NCI-H1417 (cell line): ENCODE data around the gene CCDC169.
"Not testable (repeated sequence)": the region's sequence is repeated elsewhere in the genome, so short reads cannot be mapped to it uniquely, and the experiment has no call there.

Experiments used
- DNase-seq, 3 experiments: peaks; one replicate each; lab custom pipeline; 2025; lab: John Stamatoyannopoulos, UW

The CCDC169 gene

DNA sequence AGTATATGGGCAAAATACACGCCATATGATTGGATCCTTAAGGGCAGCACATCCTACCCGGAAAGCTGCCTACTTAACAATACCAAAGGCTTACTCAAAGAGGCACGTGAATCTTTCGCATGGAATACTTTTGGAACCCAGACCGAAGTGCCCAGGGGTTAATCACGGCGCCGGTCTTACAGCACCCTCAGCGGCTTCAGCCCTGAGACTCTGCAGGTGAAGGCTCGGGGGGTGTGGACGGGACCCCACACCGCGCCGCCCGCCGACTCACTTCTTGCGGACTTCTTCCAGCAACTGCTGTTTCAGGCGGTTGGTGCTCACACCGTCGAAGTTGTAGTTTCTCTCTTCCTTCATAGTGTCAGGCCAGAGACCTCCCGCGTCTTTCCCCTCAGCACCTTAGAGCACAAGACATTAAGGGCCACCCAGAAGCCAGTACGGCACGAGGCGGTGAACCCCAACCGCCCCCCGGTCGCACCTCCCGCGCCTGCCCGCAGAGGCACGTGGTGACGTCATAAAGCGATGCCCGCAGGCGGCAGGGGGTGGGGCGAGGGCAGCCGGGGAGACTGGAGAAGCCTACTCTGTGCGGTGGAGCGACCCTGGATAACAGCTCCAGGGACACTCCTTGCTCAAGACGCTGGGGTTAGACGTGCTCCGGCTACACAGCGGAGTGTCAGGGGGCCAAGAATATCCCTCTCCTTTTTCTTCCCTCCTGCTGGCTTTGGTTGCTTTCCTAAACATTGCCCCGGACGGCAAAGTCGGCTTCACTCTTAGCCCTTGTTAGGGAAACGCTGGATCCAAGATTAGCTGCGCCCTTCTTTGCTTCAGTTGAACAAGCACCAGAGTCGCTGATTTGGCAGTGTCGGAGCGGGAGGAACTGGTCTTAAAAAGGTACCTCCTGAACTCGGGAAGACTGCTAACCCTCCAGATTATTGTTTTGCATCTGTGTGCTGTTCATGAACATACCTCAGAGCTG is at the start of gene CCDC169:
Gene CCDC169 (minus strand): TSS at position 449 of the 973 bp plus-strand sequence. CDS start 95 bp downstream, at position 354.
- DNase-seq, result peak; percentile 43 to 77 (median 62)

DNA sequence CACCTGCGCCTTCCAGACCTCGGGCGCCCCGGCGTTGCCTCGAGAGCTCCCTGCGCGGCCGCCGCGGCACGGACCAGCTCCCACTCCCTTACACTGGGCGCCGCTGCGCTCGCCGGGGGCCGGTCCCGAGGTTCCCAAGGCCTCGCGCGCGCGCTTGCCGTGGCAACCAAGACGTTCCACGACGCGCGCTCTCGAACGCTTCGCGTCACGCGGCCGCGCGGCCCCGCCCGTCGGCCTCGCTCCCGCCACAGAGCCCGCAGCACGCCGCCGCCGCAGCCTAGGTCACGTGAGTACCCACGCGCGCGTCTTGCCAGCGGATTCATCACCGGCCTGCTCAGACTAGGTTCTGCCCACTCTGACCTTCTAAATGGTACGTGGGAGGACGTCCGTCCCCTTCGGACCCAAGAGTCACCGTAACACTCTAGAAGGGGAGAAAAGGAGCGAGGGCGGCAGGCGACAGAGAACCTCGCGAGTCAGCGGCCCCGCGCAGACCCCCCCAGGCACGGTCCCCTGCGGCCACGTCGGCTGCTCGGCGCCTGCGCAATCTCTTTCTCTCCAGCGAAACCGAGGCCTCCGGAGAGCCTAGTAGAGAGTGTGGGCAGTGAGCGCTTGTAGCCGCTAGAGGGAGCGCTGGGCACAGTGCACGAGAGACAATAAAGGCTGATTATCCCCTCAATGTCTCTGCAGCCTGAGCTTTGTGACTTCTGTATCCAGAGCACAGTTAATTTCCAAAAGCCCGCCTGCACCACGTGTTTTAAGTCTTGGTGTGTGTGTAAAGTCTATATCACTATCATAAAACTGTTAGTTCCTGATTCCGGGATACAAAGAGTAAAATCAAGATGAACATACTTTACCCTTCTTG is 48.8 kb upstream of the CCDC169 start, which contains the start of gene SPART:
Gene SPART (minus strand): TSS at position 173 of the 862 bp plus-strand sequence. CDS start 10,564 bp downstream, outside the sequence.
- peak; percentile 80 to 94 (median 92) for DNase-seq

DNA sequence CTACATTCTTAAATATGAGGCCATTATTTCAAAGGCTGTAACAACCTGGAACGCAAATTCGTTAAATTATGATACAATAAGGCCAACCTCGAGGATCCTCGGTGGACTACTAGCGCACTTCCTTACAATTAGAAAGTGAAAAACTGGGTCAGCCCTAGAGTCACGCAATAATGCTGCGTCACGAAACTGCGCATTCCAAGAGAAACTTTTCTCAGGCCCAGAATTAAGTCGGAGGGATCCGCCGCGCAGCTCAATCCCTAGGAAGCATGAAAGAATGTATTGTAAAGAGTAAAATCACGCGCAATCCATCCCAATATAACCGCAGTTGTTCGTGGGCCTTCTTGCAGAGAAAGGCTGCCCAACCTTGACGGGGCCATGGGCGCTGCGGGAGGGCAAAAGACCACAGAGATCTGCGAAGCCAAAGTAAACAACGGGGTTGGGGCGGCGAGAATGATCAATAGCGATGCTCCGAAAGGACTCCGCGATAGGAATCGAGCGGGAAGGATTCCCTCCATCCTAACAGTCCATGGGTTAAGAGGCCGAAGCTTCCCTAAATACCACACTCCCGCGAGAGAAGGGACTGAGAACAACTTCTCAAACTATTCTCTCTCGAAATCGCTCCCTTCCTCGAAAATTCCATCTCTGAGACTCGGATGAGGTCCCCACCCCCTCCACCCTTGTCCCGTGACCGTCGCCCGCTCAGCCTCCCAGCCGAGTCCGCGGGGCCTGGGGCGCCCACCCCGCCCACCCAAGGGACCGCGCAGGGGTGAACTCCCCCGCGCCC is 48.0 kb upstream of the CCDC169 start:
- no peak for DNase-seq

DNA sequence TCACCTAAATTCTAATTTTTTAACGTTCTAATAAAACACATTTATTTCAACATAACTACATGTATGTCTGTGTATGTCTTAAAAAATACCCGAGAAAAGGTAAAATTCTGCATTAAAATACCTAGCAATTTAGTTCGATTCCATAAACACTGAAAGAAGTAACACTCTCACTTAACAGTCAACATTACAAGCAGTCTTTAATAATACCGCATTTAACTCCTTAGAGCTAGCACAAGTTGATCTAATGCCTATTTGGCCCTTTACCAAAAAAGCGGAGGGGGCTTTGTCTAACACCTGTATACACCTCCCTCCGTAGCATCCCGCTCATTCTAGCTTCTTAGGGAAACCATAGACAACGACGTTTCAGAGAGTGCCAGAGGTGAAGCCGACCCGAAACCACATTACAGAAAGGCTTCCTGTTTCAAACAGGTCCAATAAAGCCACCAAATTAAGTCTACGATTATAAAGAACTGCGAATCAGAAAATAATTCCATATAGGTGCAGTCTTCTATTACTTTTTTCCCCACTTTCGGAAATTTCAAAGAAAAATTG is 47.3 kb upstream of the CCDC169 start:
- DNase-seq, result no peak

DNA sequence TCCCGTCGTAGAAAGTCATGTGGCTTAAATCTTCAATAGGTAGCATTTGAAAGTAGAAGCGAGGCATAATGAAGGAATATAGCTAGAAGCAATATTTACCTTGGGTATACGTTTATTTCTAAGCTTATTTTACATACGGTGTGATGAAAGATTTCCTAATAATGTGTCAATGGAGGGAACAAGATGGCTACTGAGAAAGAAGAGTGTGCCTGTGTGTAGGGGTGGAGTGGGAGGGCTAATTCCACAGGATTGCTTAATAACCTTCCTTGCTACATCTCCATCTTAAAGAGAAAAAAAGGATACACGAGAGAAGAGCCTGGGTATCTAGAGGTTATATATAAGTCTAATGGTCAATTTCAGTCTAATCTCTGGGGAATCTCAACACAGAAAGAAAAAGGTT is 46.6 kb upstream of the CCDC169 start:
- no peak for DNase-seq

DNA sequence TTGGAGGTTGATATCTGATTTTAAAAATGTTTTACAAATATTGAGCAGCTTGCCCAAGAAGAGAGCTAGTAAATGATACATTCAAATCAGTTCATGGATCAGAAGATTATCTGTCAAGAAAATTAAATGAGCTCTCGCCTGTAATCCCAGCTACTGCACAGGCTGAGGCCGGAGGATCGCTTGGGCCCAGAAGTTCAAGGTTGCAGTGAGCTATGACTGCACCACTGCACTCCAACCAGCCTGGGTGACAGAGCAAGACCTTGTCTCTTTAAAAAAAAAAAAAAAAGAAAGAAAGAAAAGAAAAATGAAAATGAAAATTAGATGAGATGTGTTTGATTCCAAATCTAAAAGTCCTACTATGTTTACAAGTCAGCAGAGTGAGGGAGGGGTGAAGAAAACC is 46.2 kb upstream of the CCDC169 start:
- no peak for DNase-seq

DNA sequence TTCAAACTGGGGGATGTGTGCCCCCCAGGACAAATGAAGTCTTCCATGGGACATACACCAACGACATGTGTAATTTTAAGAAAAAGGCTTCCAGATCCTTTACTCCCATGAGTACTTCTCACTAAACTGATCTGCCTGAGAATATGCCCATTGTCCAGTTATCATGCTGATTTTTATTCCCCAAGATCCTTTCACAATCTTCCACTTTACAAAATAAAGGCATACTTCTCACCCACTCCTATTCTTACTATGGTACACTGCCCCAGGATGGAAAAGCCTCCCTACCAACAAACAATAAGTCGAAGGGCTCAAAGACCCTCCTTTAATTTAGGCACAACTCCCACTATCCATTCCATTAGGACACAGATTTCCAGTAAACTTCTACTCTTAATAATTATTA is 45.1 kb upstream of the CCDC169 start:
- no peak for DNase-seq

DNA sequence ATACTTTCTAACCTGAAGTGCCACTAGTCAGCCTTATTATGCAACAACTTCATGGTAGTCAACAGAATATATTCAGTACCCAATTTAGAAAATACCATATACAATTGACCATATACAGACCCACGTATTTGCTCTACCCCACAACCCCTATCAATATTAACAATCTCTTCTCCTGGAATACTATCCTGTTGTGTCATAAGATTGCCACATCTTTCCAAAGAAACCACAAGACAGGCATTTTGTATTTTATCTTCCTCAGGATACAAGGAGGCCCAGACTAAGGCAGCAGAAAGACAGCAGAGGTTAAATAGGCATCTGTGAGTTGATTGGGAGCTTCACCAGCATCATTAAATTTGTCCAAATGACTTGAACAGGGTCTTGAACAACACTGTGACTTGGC is 44.1 kb upstream of the CCDC169 start:
- no peak for DNase-seq

DNA sequence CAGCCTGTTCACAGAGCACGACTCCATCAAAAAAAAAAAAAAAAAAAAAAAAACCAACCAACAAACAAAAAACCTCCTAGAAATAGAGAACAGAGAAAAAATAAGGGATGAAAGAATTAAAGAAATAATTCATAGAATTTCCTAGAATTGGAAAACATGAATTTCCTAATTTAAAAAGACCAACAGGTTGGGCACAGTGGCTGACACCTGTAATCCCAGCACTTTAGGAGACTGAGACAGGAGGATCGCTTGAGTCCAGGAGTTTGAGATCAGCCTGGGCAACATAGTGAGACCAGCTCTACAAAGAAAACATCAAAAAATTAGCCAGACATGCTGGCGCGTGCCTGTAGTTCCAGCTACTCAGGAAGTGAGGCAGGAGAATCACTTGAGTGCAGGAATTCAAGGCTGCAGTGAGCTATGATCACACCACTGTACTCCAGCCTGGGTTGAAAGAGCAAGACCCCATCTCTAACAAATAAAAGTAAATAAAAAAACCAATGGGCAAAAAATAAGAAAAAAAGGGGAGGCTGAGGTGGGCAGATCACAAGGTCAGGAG is 42.1 kb upstream of the CCDC169 start:
- DNase-seq, result no peak

DNA sequence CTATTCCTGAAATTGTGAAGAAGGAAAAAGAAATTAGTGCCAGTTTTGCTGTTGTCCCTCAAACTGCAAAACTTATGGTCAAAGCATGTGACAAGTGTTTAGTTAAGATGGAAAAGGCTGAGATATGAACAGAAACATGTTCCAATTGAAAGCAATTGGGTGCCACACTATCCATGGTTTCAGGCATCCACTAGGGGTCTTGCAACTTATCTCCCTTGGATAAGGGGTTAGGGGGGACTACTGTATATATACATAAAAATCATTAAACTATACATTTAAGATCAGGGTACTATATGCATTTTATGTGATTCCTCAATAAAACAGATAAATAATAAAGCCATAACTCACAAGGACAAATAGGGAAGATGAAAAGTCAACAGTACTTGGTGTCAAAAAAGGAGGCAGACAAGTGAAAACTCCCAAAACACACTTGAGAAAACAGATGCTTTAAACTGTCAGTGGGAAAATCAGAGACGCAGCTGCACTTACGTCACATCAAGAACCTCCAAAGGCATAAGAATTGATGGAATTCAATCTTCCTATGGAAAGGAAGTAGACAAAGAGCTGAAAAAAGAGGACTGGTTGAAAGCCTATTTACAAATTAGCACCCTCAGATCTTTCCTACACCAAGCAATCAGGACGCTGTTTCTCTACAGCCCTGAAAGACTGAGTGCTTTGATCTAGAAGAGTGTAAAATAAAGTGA is 40.5 kb upstream of the CCDC169 start:
- no peak for DNase-seq

DNA sequence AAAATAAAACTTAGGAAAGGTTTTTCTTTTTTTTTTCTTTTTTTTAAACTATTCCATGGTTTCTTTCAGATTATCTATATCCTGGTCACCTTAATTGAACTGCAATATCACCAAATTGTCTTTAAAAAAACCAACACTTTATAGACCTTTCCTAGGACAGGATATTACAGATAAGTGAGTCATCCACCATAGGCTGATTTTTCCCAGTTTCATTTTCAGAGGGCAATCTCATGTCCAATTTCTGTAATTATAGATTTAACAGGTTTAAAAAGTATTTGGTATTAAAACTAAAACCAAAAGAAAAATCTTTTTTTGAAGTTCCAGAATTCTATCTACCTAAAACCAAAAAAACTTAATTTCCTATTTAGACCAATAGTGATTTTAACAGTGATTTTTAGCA is 35.4 kb upstream of the CCDC169 start:
- DNase-seq, result no peak

DNA sequence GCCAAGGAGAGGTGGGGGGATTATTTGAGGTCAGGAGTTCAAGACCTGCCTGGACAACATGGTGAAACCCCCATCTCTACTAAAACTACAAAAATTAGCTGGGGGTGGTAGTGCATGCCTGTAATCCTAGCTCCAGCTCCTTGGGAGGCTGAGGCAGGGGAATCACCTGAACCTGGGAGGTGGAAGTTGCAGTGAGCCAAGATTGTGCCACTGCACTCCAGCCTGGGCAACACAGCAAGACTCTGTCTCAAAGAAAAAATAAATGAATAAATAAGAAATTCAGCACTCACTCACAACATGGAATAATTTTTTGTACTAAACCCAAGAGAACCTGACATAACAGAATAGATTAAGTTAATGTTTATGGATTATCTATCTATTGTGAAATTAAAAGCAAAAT is 34.6 kb upstream of the CCDC169 start:
- not testable (repeated sequence) for DNase-seq

DNA sequence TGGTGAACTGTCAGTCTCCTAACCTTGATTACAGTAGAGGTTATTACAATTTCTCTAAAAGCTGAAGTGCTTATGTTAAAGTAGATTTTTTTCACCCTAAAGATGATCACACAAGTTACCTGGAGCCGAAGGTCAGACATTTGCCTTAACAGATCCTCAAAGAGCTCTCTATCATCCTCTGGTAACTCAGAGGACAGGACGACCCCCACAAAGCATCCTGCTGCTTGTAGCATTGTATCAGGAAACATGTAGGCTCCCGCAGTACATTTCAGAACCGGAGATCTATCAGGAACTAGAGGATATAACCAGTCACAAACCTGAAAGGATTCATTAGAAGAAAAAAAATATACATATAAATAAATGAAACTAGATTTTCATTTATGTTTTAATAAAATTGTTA is 33.7 kb upstream of the CCDC169 start:
- DNase-seq, result peak in 1 of 3 experiments; percentile 37

DNA sequence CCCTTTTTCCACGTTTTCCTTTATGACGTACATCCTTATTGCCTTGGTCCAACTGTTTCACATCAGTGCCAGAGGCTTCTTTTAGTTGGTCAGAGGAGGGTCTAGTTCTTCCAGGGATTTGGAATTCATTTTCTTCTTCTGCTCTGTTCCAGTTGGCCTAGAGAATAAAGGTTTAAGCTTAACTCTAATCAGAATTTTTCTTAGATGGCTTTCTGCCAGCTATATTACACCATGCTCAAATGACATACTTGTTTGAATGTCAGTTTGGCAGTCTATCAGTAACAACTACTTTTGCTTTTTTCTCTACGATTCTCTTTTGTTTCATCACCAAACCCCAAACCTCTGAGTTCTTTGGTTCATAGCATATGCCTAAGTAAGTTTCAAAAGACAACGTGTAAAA is 31.7 kb upstream of the CCDC169 start:
- DNase-seq, result no peak

DNA sequence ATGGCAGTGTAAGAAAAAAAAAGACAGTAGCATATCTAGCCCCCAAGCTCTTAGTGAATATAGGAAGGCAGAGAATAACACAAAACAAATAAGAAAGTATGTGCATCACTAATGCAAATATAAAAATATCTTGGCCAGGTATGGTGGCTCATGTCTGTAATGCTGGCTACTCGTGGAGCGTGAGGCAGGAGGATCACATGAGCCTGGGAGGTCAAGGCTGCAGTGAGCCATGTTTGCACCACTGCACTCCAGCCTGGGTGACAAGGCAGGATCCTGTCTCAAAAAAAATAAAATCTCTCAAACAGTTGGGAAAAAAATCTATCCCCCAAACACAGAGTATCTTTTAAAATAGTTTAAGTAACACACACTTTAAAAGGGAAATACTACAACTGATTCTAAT is 31.2 kb upstream of the CCDC169 start:
- no peak for DNase-seq

DNA sequence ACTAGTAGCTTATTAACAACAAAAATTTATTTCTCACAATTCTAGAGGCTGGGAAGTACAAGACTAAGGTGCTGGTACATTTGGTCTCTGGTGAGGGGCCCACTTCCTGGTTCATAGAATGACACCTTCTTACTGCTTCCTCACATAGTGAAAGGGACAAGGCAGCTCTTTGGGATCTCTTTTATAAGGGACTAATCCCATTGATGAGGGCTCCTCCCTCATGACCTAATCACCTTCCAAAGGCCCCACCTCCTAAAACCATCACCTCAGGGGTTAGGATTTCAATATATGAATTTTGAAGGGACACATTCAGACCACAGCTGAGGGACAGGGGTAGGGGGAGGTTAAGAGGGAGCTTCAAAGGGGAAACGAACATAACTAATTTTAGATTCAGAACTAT is 28.3 kb upstream of the CCDC169 start:
- no peak for DNase-seq

DNA sequence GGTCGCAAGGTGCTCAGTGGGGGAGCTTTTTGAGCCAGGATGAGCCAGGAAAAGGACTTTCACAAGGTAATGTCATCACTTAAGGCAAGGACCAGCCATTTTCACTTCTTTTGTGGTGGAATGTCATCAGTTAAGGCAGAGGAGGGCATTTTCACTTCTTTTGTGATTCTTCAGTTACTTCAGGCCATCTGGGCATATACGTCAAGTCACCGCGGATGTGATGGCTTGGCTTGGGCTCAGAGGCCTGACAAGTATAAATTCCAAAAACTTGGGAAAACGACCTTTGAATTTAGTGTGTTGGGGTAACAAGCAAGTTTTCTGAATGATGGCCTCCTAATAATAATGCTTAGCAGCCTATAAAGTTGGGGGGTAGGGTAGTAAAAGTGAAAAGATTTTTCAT is 27.3 kb upstream of the CCDC169 start:
- DNase-seq, result not testable (repeated sequence)

DNA sequence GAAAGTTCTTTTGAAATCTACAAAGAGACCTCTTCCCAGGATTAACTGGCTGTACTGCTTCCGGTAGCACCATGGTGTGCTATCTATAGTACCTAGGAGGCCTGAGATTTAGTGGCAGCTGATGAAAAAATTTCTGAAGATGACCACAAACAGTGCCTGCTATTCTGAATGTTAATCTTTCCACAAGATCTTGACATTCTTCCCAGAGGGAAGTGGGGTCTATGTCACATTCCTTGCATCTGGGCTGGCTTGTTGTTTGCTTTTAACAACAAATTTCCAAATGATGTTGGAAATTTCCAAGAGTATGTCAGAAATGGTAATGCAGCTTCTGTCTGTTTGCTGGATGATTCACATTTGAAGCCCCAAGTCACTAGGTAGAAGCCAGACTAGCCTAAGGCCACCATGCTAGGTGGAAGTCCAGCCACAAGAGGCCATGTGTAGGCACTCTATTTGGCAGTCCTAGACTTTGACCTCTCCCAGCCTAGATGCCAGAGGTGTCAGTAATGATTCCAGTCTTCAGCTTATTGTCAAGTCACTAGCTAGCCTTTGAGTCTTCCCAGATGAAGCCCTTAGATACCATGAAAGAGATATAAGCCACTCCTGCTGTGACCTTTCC is 26.4 kb upstream of the CCDC169 start:
- no peak for DNase-seq

DNA sequence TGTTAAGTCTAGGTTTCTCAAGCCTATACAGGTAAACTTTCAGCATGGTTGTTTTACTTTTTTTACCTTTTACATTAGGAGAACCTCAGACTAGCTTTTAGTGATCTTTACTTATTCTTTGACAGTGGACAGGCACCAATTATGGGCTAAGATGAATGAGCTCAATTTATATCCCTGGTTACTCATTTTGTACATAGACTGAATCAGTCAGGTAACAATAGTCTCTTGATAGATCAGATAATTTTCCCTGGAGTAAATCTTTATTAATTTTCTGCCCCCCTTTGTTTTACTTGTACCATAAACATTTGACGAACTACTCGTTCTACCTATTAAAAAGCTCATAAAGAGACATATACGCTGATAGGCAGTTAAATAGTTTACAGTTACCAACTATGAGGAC is 25.8 kb upstream of the CCDC169 start:
- DNase-seq, result peak in 1 of 3 experiments; percentile 15

DNA sequence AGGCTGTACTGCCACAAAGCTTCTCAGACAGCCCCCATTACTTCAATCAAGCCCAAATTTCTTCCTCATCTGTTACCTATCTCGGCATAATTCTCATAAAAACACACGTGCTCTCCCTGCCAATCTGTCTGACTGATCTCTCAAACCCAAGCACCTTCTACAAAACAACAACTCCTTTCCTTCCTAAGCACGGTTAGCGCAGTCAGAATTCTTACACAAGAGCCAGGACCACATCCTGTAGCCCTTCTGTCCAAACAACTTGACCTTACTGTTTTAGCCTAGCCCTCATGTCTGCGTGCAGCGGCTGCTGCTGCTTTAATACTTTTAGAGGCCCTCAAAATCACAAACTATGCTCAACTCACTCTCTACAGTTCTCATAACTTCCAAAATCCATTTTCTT is 22.2 kb upstream of the CCDC169 start:
- DNase-seq, result not testable (repeated sequence)
